Measurements from ENCODE around the gene ZNF335.
"Not testable (repeated sequence)": the region's sequence is repeated elsewhere in the genome, so short reads cannot be mapped to it uniquely, and the experiment has no call there.

ZNF335 gene

DNA sequence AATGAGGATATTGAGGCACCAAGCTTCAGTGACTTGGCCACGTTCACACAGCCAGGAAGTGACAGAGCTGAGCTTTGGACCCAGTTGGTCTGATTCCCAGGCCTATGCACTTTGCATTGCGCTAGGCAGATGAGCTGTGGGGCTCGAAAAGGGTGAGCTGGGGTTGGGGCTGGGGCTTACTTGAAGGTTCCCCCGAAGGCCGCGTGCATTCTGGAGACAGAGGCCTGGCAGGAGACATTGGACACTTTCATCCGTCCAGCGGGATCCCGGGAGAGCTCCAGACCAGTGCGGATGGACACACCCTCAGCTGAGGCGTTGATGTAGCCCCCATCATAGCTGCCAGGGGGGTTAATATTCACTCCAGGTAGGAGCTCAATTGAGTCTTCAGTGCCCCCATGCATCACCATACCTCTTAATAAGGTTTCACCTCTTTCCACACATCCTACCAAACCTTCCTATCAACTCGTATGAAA lies 62.6 kb downstream of the ZNF335 start:
- DNase-seq (ENCODE audit: low spot score): no peak

DNA sequence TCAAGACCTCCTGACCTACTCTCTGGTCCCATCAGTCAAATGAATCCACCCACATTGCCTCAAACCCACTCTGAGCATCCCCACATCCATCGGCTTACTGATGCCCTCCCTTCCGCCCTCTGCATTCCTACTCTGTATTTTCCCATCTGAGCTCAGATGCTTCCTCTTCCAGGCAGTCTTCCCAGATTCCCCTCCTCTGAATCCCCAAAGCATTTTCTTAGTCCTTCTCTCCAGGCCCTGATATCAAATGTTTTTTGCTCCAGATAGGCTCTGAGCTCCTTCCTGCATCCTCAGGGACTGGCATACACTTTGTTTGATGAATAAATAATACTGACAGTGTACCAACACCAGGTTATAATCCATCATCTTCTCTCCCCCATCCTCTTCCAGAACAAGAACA lies 63.9 kb downstream of the ZNF335 start:
- no peak for DNase-seq (ENCODE audit: low spot score)

DNA sequence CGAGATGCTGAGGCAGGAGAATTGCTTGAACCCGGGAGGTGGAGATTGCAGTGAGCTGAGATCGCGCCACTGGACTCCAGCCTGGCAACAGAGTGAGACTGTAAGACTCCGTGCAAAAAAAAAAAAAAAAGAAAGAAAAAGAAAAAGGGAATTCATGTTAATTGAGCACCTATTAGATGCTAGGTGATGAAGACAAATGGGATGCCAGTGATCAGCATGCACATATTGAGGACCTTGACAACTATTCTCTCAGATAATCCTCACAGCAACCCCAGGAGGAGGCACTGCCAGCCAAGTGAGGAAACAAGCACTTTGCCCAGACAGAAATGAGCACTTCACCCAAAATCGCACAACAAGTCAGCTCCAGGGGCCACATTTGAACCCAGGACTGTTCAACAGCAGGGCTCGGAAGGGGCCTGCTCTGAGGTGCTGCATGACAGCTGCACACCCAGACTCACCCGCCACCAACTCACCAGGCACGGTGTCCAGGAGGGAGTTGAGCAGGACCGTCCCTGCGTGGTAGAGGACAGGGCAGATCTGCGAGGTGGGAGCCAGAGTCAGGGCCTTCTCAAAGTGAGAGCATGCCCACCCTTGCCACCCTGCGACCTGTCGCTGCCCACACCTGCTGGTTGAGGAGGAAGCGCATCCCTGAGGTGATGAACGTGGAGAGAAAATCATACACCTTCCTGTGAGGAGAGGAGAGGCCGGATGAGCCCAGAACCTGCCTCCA lies 64.6 kb downstream of the ZNF335 start:
- no peak for DNase-seq (ENCODE audit: low spot score)

DNA sequence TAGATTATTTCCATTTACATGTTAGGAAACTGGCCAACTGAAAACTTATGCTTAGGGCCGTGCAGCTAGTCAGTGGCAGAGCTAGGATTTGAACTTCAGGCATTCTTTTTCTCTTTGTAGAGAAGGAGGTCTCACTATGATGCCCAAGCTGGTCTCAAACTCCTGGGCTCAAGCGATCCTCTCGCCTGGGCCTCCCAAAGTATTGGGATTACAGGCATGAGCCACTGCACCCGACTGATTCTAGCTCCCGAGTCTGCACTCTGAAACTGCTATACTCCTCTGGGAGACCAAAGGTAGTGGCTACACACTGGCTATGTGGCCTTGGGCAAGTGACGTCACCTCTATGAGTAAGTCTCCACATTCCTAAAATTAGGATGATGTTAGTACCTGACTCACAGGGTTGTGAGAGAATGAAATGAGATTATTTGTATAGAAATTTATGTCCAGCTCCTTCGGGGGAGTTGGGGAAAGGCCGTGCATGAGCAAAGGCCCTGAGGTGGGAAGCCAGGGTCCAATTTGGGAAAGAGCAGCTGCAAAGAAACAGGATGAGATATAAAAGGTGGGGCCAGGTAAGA lies 66.4 kb downstream of the ZNF335 start:
- no peak for DNase-seq (ENCODE audit: low spot score)

DNA sequence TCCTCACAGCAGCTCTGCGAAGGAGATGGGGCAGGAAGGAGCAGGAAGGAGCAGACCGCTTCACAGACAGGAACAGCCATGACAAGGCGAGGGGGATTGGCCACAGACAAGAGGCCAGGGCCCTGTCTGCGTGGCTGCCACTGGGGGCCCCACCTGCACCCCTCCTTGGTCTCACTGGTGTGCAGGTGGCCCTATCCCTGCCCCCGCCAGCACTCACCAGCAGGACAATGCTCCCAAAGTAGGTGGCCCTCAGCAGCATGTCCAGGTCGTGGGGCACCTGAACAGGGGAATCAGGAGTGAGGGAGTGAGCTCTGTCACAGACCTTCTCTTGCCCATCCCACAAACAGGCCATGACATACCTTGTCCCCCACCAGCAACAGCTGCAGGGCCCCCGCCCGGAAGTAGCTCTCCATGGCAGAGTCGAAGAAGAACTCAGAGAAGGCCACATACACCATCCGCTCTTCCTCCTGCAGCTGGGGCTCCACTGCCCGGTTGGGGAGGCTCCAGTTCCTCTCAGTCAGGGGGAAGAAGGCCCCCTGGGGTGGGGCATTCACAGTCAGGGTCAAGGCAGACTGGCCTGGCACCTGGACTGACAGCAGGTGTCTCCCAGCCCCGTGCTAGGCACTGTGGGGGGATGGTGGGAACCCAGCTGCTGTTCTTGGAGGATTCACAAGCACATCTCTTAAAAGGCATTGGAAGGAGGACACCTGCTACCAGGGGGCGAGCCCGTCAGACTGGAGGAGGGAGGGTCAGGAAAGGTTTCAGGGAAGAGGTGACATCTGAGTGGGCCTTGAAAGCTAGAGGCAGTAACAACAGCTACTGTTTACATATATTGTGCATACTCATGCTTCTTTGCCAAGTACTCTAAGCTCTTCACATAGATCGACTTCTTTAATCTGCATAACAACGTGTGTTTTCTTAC lies 67.2 kb downstream of the ZNF335 start:
- DNase-seq (ENCODE audit: low spot score): no peak

DNA sequence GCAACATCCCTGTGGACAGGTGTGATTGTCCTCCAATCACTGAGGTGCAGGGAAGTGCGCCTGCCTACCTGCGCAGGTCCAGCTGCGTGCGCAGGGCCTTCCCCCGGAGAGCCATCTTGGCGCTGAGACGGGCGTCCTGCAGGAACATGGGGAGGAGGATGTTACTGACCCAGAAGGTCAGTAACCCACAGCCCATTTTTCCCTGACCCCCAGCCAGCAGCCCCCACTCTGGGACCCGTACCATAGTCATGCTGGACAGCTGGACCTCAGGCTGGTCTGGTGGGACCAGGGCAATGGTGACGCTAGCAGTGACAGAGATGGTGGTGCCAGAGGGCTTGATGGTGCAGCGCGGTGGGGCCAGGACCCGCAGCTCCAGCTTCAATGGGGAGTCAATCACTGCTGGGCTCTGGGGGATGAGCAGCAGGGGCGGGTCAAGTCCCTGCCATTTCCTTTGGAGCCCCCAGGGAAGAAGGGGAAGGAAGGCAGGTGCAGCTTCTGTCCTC lies 69.8 kb downstream of the ZNF335 start:
- DNase-seq (ENCODE audit: low spot score): no peak

DNA sequence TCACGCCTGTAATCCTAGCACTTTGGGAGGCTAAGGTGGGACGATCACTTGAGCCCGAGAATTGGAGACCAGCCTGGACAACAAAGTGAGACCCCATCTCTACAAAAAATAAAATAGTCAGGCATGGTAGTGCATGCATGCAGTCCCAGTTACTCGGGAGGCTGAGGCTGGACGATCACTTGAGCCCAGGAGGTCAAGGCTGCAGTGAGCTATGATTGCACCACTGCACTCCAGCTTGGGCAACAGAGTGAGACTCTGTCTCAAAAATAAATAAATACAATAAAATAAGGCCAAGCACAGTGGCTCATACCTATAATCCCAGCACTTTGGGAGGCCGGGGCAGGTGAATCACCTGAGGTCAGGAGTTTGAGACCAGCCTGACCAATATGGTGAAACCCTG lies 70.7 kb downstream of the ZNF335 start:
- DNase-seq (ENCODE audit: low spot score): not testable (repeated sequence)

DNA sequence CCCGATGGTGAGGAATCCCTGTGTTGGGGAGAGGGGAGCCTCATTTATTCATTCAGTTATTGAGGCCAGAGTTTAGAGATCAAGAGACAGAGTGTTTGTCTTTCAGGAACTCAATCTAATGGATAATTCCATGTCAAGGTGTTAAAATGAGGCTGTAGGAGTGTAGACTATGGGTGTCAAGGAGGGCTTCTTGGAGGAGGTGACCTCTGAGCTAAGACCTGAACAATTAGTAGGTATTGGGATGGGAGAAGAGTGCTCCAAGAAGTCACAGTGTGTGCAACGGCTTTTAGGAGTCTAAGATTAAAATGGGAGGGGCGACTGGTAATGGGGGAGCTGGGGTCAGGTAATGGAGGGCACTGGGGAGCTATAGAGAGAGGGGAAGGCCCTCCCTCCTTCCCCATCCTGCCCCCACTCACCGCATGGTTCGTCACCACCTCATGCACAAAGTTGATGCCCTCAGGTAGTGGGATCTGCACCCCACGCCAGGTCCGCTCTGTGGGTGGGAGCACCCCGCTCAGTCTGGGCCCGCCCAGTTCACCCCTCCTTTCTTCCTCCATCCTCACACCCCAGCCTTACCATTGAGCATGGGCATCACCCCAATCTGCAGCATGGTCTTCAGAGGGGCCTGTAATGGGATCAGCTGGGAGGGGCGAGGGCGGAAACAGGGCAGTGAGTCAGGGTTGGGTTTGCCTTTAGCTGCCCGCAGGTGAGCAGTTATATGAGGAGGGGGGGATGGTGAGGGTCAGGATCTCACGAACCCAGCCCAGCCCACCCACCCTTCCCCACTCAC lies 72.8 kb downstream of the ZNF335 start:
- DNase-seq (ENCODE audit: low spot score): no peak
